HepG2 (cell line): ENCODE measurements around the gene PRDX2. TPM values are rescaled to one million over a fixed set of nuclear protein-coding genes. Genes with fewer than 3 reads are reported as not detected.

ENCODE experiments used
- AGO1 ChIP-seq: fragments of 200-400 bp; formaldehyde crosslinking; IDR thresholded peaks from 2 replicates; pipeline ENCODE4 v1.6.1; 2017; ENCODE audit warnings: mild to moderate bottlenecking, low read depth, low read length, moderate library complexity; ENCODE audit not compliant: poor library complexity, severe bottlenecking
- ARHGAP35 ChIP-seq: sonication (generic); formaldehyde crosslinking; IDR thresholded peaks from 2 replicates; pipeline ENCODE4 v1.9.0; 2022; ENCODE audit warnings: mild to moderate bottlenecking, inconsistent platforms, moderate library complexity, missing genetic modification reagents, borderline replicate concordance
- ARNT ChIP-seq: fragments of 450-650 bp; IDR thresholded peaks from 2 replicates; pipeline ENCODE4 v1.6.1; 2017
- BCL6 ChIP-seq: IDR thresholded peaks from 2 replicates; pipeline ENCODE4 v1.6.1; 2016; ENCODE audit warnings: missing genetic modification reagents, missing compliant biosample characterization
- CREB1 ChIP-seq, 2 experiments: fragments of 450-650 bp in 1 of 2; IDR thresholded peaks; 2 replicates each; pipeline ENCODE4 v1.6.1; 2016 to 2017; ENCODE audit warnings: control low read depth in 1 of 2, mild to moderate bottlenecking in 1 of 2, missing compliant biosample characterization in 1 of 2, missing genetic modification characterization in 1 of 2
- HMG20B ChIP-seq: conservative IDR thresholded peaks from 2 replicates; pipeline ENCODE4 v1.6.1; 2016; ENCODE audit warnings: missing genetic modification reagents, missing compliant biosample characterization
- KLF11 ChIP-seq: IDR thresholded peaks from 2 replicates; pipeline ENCODE4 v1.6.1; 2016; ENCODE audit warnings: missing compliant biosample characterization
- NCOR1 ChIP-seq: fragments of 200-600 bp; sonication (generic); IDR thresholded peaks from 2 replicates; pipeline ENCODE4 v1.7.0; 2017; ENCODE audit warnings: antibody characterized with exemption, low read length, borderline replicate concordance
- RBM22 ChIP-seq: fragments of 200-400 bp; formaldehyde crosslinking; optimal IDR thresholded peaks from 2 replicates; pipeline ENCODE3; 2017; ENCODE audit warnings: mild to moderate bottlenecking, low read length, moderate library complexity
- SIN3B ChIP-seq: fragments of 150-350 bp; IDR thresholded peaks from 2 replicates; pipeline ENCODE4 v1.6.1; 2014; ENCODE audit warnings: low read length
- SKI ChIP-seq: fragments of 450-650 bp; IDR thresholded peaks from one replicate; pipeline ENCODE4 v1.6.1; 2018; ENCODE audit warnings: mild to moderate bottlenecking; ENCODE audit not compliant: partially characterized antibody
- STAT5B ChIP-seq: sonication (generic); formaldehyde crosslinking; IDR thresholded peaks from 2 replicates; pipeline ENCODE4 v1.4.0; 2020; ENCODE audit warnings: missing genetic modification reagents
- SUZ12 ChIP-seq: fragments of 150-350 bp; IDR thresholded peaks from 2 replicates; pipeline ENCODE4 v1.6.1; 2014; ENCODE audit warnings: low read depth, low read length
- TARDBP ChIP-seq: sonication (generic); formaldehyde crosslinking; IDR thresholded peaks from 2 replicates; pipeline ENCODE4 v1.8.0; 2022; ENCODE audit warnings: mild to moderate bottlenecking, missing genetic modification reagents
- TSC22D2 ChIP-seq: sonication (generic); formaldehyde crosslinking; IDR thresholded peaks from 2 replicates; pipeline ENCODE4 v1.5.1; 2020; ENCODE audit warnings: missing genetic modification reagents, mild to moderate bottlenecking, borderline replicate concordance
- ZNF225 ChIP-seq: sonication (generic); formaldehyde crosslinking; IDR thresholded peaks from 2 replicates; pipeline ENCODE4 v1.4.0; 2020; ENCODE audit warnings: mild to moderate bottlenecking, missing genetic modification reagents
- ZNF724P ChIP-seq: sonication (generic); formaldehyde crosslinking; IDR thresholded peaks from 2 replicates; pipeline ENCODE4 v1.8.0; 2022; ENCODE audit warnings: missing genetic modification reagents, borderline replicate concordance
- polyA plus RNA-seq, 8 experiments: library from polyadenylated mRNA; depleted of rRNA in 3 of 8; stranded (reverse) in 7 of 8; unstranded in 1 of 8; fragments of >200 nt; fragmentation: Illumina TruSeq in 4 of 8; extraction: Trizol in 4 of 8; gene quantifications; 2 replicates each; pipeline versions ENCODE4 v1.2.1 to v1.2.3, GENCODE V29; 2011 to 2016; ENCODE audit warnings: low read depth in 4 of 8, missing spikeins in 1 of 8, mixed read lengths in 1 of 8; ENCODE audit not compliant: insufficient read depth in 1 of 8
- total RNA-seq, 5 experiments: library from RNA; depleted of rRNA; stranded (reverse); fragments of >200 nt; fragmentation: Illumina TruSeq; extraction: Trizol; gene quantifications; 2 replicates each; pipeline ENCODE4 v1.2.3, GENCODE V29; 2016; ENCODE audit warnings: low read depth in 1 of 5
- TF ChIP-seq, protein P1 (sequence below): IDR thresholded peaks from 2 replicates; pipeline ENCODE4 v1.6.1; 2018; ENCODE audit warnings: missing genetic modification reagents
- TF ChIP-seq, protein P2 (sequence below), 2 experiments: sonication (generic) in 1 of 2; formaldehyde crosslinking in 1 of 2; IDR thresholded peaks; 2 replicates each; pipeline versions ENCODE4 v1.5.1 to v1.6.1; 2011 to 2020; ENCODE audit warnings: borderline replicate concordance in 1 of 2, low read depth in 1 of 2, low read length in 1 of 2, mild to moderate bottlenecking in 1 of 2, missing genetic modification reagents in 1 of 2, moderate library complexity in 1 of 2
- TF ChIP-seq, protein P3 (sequence below): sonication (generic); formaldehyde crosslinking; IDR thresholded peaks from 2 replicates; pipeline ENCODE4 v1.5.1; 2020; ENCODE audit warnings: mild to moderate bottlenecking, missing genetic modification reagents, borderline replicate concordance

Gene PRDX2
- total and polyA plus RNA-seq, 2 of the 13 experiments (the other 11 are each of a cell fraction or from before 2014, with no cell fraction given): 218 to 381 TPM

DNA sequence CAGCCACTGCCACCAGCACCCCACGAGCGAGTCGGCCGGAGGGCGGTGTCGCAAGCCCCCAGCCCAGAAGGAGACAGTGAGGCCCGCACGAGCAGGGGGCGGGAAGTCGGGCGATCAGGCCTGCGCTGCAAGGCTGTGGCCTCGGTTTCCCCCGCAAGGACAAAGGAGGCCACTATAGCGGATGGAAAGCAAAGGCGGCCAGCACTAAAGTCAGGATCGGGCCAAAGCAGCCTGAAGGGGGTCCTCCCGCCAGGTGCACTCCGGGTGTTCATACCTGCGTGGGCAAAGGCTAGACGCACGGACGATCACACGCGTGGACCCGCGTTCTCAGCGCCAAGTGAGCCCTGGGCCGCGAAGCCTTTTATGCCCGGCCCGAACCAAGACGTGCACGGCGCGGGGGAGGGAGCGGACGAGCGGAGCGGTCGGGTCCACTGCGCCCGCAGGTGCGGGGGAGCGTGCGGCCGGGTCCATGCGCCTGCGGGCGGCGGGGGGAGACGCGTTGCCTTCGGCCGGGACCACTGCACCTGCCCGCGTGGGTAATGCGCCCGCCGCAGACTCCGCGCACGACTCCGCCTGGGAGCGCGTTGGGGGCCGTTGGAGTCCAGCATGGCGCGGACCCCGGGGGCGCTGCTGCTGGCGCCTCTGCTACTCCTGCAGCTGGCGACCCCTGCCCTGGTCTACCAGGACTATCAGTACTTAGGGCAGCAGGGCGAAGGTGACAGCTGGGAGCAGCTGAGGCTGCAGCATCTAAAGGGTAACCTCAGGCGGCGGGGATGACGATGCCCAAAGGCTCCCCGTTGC, at the start of gene PRDX2, which contains the start of gene THSD8 (continued):
- TF ChIP-seq, protein P1, sequence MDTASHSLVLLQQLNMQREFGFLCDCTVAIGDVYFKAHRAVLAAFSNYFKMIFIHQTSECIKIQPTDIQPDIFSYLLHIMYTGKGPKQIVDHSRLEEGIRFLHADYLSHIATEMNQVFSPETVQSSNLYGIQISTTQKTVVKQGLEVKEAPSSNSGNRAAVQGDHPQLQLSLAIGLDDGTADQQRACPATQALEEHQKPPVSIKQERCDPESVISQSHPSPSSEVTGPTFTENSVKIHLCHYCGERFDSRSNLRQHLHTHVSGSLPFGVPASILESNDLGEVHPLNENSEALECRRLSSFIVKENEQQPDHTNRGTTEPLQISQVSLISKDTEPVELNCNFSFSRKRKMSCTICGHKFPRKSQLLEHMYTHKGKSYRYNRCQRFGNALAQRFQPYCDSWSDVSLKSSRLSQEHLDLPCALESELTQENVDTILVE (CRISPR knock-in tag): peak; percentile 80
- TF ChIP-seq SKI: no peak
- TF ChIP-seq, protein P2, sequence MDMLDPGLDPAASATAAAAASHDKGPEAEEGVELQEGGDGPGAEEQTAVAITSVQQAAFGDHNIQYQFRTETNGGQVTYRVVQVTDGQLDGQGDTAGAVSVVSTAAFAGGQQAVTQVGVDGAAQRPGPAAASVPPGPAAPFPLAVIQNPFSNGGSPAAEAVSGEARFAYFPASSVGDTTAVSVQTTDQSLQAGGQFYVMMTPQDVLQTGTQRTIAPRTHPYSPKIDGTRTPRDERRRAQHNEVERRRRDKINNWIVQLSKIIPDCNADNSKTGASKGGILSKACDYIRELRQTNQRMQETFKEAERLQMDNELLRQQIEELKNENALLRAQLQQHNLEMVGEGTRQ (IDR thresholded peaks at IDR 0.05; ENCODE audit: low read depth, low read length): no peak
- TF ChIP-seq, protein P2 (CRISPR knock-in tag; IDR thresholded peaks at IDR 0.05; ENCODE audit: borderline replicate concordance): peak; percentile 55; the same call in 1 of the 2 replicates
- peak; percentile 19; the same call in 1 of the 2 replicates for TF ChIP-seq TSC22D2 (CRISPR knock-in tag)
- no peak for TF ChIP-seq SUZ12
- no peak for TF ChIP-seq RBM22
- no peak for TF ChIP-seq NCOR1
- TF ChIP-seq AGO1: no peak
- 0 out of 2 replicates have a peak, but pooled peaks have one; percentile 28 for TF ChIP-seq ARHGAP35 (CRISPR knock-in tag)
- TF ChIP-seq ARNT: no peak
- TF ChIP-seq KLF11 (CRISPR knock-in tag): no peak
- peak; percentile 31 for TF ChIP-seq BCL6 (CRISPR knock-in tag)
- TF ChIP-seq SIN3B: no peak
- TF ChIP-seq ZNF724P (CRISPR knock-in tag): peak; percentile 94; the same call in 1 of the 2 replicates
- TF ChIP-seq CREB1 (IDR thresholded peaks at IDR 0.05): peak; percentile 41; the same call in 1 of the 2 replicates
- no peak; the same call in 1 of the 2 replicates for TF ChIP-seq CREB1 (CRISPR knock-in tag; IDR thresholded peaks at IDR 0.05)
- TF ChIP-seq ZNF225 (CRISPR knock-in tag): no peak
- TF ChIP-seq, protein P3, sequence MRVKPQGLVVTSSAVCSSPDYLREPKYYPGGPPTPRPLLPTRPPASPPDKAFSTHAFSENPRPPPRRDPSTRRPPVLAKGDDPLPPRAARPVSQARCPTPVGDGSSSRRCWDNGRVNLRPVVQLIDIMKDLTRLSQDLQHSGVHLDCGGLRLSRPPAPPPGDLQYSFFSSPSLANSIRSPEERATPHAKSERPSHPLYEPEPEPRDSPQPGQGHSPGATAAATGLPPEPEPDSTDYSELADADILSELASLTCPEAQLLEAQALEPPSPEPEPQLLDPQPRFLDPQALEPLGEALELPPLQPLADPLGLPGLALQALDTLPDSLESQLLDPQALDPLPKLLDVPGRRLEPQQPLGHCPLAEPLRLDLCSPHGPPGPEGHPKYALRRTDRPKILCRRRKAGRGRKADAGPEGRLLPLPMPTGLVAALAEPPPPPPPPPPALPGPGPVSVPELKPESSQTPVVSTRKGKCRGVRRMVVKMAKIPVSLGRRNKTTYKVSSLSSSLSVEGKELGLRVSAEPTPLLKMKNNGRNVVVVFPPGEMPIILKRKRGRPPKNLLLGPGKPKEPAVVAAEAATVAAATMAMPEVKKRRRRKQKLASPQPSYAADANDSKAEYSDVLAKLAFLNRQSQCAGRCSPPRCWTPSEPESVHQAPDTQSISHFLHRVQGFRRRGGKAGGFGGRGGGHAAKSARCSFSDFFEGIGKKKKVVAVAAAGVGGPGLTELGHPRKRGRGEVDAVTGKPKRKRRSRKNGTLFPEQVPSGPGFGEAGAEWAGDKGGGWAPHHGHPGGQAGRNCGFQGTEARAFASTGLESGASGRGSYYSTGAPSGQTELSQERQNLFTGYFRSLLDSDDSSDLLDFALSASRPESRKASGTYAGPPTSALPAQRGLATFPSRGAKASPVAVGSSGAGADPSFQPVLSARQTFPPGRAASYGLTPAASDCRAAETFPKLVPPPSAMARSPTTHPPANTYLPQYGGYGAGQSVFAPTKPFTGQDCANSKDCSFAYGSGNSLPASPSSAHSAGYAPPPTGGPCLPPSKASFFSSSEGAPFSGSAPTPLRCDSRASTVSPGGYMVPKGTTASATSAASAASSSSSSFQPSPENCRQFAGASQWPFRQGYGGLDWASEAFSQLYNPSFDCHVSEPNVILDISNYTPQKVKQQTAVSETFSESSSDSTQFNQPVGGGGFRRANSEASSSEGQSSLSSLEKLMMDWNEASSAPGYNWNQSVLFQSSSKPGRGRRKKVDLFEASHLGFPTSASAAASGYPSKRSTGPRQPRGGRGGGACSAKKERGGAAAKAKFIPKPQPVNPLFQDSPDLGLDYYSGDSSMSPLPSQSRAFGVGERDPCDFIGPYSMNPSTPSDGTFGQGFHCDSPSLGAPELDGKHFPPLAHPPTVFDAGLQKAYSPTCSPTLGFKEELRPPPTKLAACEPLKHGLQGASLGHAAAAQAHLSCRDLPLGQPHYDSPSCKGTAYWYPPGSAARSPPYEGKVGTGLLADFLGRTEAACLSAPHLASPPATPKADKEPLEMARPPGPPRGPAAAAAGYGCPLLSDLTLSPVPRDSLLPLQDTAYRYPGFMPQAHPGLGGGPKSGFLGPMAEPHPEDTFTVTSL (CRISPR knock-in tag): peak; percentile 73; the same call in 1 of the 2 replicates
- TF ChIP-seq STAT5B (CRISPR knock-in tag): 0 out of 2 replicates have a peak, but pooled peaks have one; percentile 13
- TF ChIP-seq HMG20B (CRISPR knock-in tag): no peak; the same call in 1 of the 2 replicates
- TF ChIP-seq TARDBP (CRISPR knock-in tag): no peak; the same call in 1 of the 2 replicates
